HepG2 (cell line): ENCODE measurements around the gene SH2D3A. TPM values are rescaled to one million over a fixed set of nuclear protein-coding genes. Genes with fewer than 3 reads are reported as not detected.

Experiments used
- ARHGAP35 ChIP-seq: sonication (generic); formaldehyde crosslinking; IDR thresholded peaks from 2 replicates; pipeline ENCODE4 v1.9.0; 2022; ENCODE audit warnings: mild to moderate bottlenecking, inconsistent platforms, moderate library complexity, missing genetic modification reagents, borderline replicate concordance
- CBX1 ChIP-seq: IDR thresholded peaks from one replicate; pipeline ENCODE4 v1.6.1; 2016; ENCODE audit warnings: antibody characterized with exemption, low read depth
- DMAP1 ChIP-seq: IDR thresholded peaks from 2 replicates; pipeline ENCODE4 v1.6.1; 2016
- DZIP1 ChIP-seq: sonication (generic); formaldehyde crosslinking; IDR thresholded peaks from 2 replicates; pipeline ENCODE4 v1.5.0; 2020; ENCODE audit warnings: mild to moderate bottlenecking, missing genetic modification reagents
- GMEB2 ChIP-seq: IDR thresholded peaks from 2 replicates; pipeline ENCODE4 v1.6.1; 2016; ENCODE audit warnings: missing biosample characterization, missing genetic modification reagents, low read depth
- HOXA9 ChIP-seq: sonication (generic); formaldehyde crosslinking; IDR thresholded peaks from 2 replicates; pipeline ENCODE4 v1.8.1; 2022; ENCODE audit warnings: missing genetic modification reagents, mild to moderate bottlenecking, moderate library complexity, borderline replicate concordance
- KDM2A ChIP-seq: sonication (generic); formaldehyde crosslinking; IDR thresholded peaks from 2 replicates; pipeline ENCODE4 v1.4.0; 2020; ENCODE audit warnings: low read depth, missing genetic modification reagents, borderline replicate concordance
- MAX ChIP-seq: IDR thresholded peaks from 2 replicates; pipeline ENCODE4 v1.6.1; 2012; ENCODE audit warnings: inconsistent platforms
- MIER3 ChIP-seq: IDR thresholded peaks from 2 replicates; pipeline ENCODE4 v1.6.1; 2016; ENCODE audit warnings: missing compliant biosample characterization, borderline replicate concordance
- NCOA5 ChIP-seq: sonication (generic); formaldehyde crosslinking; IDR thresholded peaks from 2 replicates; pipeline ENCODE4 v1.4.0; 2020; ENCODE audit warnings: missing genetic modification reagents
- NR2F1 ChIP-seq, 2 experiments: fragments of 450-650 bp in 1 of 2; formaldehyde crosslinking in 1 of 2; IDR thresholded peaks; 2 replicates each; pipeline versions ENCODE4 v1.5.0 to v1.6.1; 2016 to 2020; ENCODE audit warnings: mild to moderate bottlenecking in 1 of 2, missing compliant biosample characterization in 1 of 2, missing genetic modification reagents in 1 of 2, moderate library complexity in 1 of 2
- SIN3A ChIP-seq: IDR thresholded peaks from 2 replicates; pipeline ENCODE4 v1.6.1; 2011; ENCODE audit warnings: low read depth, mild to moderate bottlenecking, control low read depth, low read length, borderline replicate concordance
- UBTF ChIP-seq: sonication (generic); formaldehyde crosslinking; IDR thresholded peaks from 2 replicates; pipeline ENCODE4 v1.4.0; 2020; ENCODE audit warnings: mild to moderate bottlenecking, missing genetic modification reagents
- ZC3H4 ChIP-seq: sonication (generic); formaldehyde crosslinking; IDR thresholded peaks from 2 replicates; pipeline ENCODE4 v1.4.0; 2020; ENCODE audit warnings: missing genetic modification reagents, borderline replicate concordance
- ZFP90 ChIP-seq: sonication (generic); formaldehyde crosslinking; IDR thresholded peaks from 2 replicates; pipeline ENCODE4 v1.8.0; 2022; ENCODE audit warnings: missing genetic modification reagents, mild to moderate bottlenecking, inconsistent platforms, borderline replicate concordance
- ZNF143 ChIP-seq: sonication (generic); formaldehyde crosslinking; IDR thresholded peaks from 2 replicates; pipeline ENCODE4 v1.4.0; 2020; ENCODE audit warnings: missing genetic modification reagents
- ZNF235 ChIP-seq: sonication (generic); formaldehyde crosslinking; IDR thresholded peaks from 2 replicates; pipeline ENCODE4 v1.8.1; 2023; ENCODE audit warnings: mild to moderate bottlenecking, missing genetic modification reagents, borderline replicate concordance
- ZNF260 ChIP-seq: sonication (generic); formaldehyde crosslinking; IDR thresholded peaks from 2 replicates; pipeline ENCODE4 v1.4.0; 2020; ENCODE audit warnings: missing genetic modification reagents, low read depth, mild to moderate bottlenecking, borderline replicate concordance
- ZNF326 ChIP-seq: sonication (generic); formaldehyde crosslinking; IDR thresholded peaks from 2 replicates; pipeline ENCODE4 v1.4.0; 2020; ENCODE audit warnings: missing genetic modification reagents, borderline replicate concordance
- ZNF557 ChIP-seq: sonication (generic); formaldehyde crosslinking; IDR thresholded peaks from 2 replicates; pipeline ENCODE4 v1.4.0; 2020; ENCODE audit warnings: missing genetic modification reagents
- ZNF782 ChIP-seq: sonication (generic); formaldehyde crosslinking; IDR thresholded peaks from 2 replicates; pipeline ENCODE4 v1.4.0; 2020; ENCODE audit warnings: missing genetic modification reagents, mild to moderate bottlenecking, borderline replicate concordance
- ZNF850 ChIP-seq: sonication (generic); formaldehyde crosslinking; conservative IDR thresholded peaks from 2 replicates; pipeline ENCODE4 v1.9.0; 2021; ENCODE audit warnings: mild to moderate bottlenecking, missing genetic modification reagents
- ZSCAN31 ChIP-seq: sonication (generic); formaldehyde crosslinking; IDR thresholded peaks from 2 replicates; pipeline ENCODE4 v1.5.0; 2020; ENCODE audit warnings: low read depth, mild to moderate bottlenecking, missing genetic modification reagents
- polyA plus RNA-seq, 8 experiments: library from polyadenylated mRNA; depleted of rRNA in 3 of 8; stranded (reverse) in 7 of 8; unstranded in 1 of 8; fragments of >200 nt; fragmentation: Illumina TruSeq in 4 of 8; extraction: Trizol in 4 of 8; gene quantifications; 2 replicates each; pipeline versions ENCODE4 v1.2.1 to v1.2.3, GENCODE V29; 2011 to 2016; ENCODE audit warnings: low read depth in 4 of 8, missing spikeins in 1 of 8, mixed read lengths in 1 of 8; ENCODE audit not compliant: insufficient read depth in 1 of 8
- total RNA-seq, 5 experiments: library from RNA; depleted of rRNA; stranded (reverse); fragments of >200 nt; fragmentation: Illumina TruSeq; extraction: Trizol; gene quantifications; 2 replicates each; pipeline ENCODE4 v1.2.3, GENCODE V29; 2016; ENCODE audit warnings: low read depth in 1 of 5

The SH2D3A gene
- total and polyA plus RNA-seq, 2 of the 13 experiments (the other 11 are each of a cell fraction or from before 2014, with no cell fraction given) = 1.0 to 2.2 TPM

- TF ChIP-seq ZNF260 (CRISPR knock-in tag) = no peak
- TF ChIP-seq ZNF557 = no peak
- TF ChIP-seq MIER3 (CRISPR knock-in tag) = no peak; the same call in 1 of the 2 replicates
- TF ChIP-seq ZNF850 (CRISPR knock-in tag) = no peak
- no peak for TF ChIP-seq ZNF782
- TF ChIP-seq SIN3A = 0 out of 2 replicates have a peak, but pooled peaks have one; percentile 47
- no peak for TF ChIP-seq KDM2A
- TF ChIP-seq ZNF326 = no peak
- TF ChIP-seq DMAP1 (CRISPR knock-in tag) = no peak
- no peak for TF ChIP-seq HOXA9 (CRISPR knock-in tag)
- TF ChIP-seq ZFP90 (CRISPR knock-in tag) = peak; percentile 66; the same call in 1 of the 2 replicates
- no peak for TF ChIP-seq DZIP1 (CRISPR knock-in tag)
- peak; percentile 96 for TF ChIP-seq ZNF143 (CRISPR knock-in tag)
- peak; percentile 82 to 96 for TF ChIP-seq NR2F1 (CRISPR knock-in tag; IDR thresholded peaks at IDR 0.05)
- TF ChIP-seq ZNF235 (CRISPR knock-in tag) = 0 out of 2 replicates have a peak, but pooled peaks have one; percentile 11
- peak; percentile 16 for TF ChIP-seq ZSCAN31
- TF ChIP-seq UBTF (CRISPR knock-in tag) = peak; percentile 72
- no peak for TF ChIP-seq GMEB2 (CRISPR knock-in tag)
- no peak for TF ChIP-seq NCOA5 (CRISPR knock-in tag)
- TF ChIP-seq CBX1 = no peak
- no peak for TF ChIP-seq ZC3H4 (CRISPR knock-in tag)
- no peak for TF ChIP-seq ARHGAP35
- no peak for TF ChIP-seq MAX
These were observed 29.1 kb downstream of the SH2D3A start (continued) for GRCh38 chr19:6737873-6738786.
